A204.1 (cell line): ENCODE data around the gene MRPL10.

ENCODE experiments used
- FAIRE-seq: peaks from 2 replicates; lab custom pipeline; 2012; peaks lifted over from hg19 to GRCh38; lab: Jason Lieb, UNC

Gene MRPL10

GRCh38 chr17:47831003-47831933 lies at the start of gene MRPL10, which contains the start of gene LRRC46:
Gene MRPL10 (minus strand): TSS chr17:47831541. CDS start chr17:47831511, 30 bp downstream.
Gene LRRC46 (plus strand): TSS chr17:47831670. CDS start chr17:47831990, 320 bp downstream.
- peak; percentile 29 for FAIRE-seq

- FAIRE-seq: no peak
Observed at GRCh38 chr17:47879776-47880454, 48.6 kb upstream of the MRPL10 start.

GRCh38 chr17:47879028-47879585 lies 47.8 kb upstream of the MRPL10 start:
- no peak for FAIRE-seq

GRCh38 chr17:47878203-47879027 lies 47.1 kb upstream of the MRPL10 start:
- no peak for FAIRE-seq

GRCh38 chr17:47877368-47878034 lies 46.2 kb upstream of the MRPL10 start:
- no peak for FAIRE-seq

- no peak for FAIRE-seq
Observed at GRCh38 chr17:47875011-47875985, 44.0 kb upstream of the MRPL10 start.

- no peak for FAIRE-seq
Observed at GRCh38 chr17:47873200-47874090, 42.1 kb upstream of the MRPL10 start.

GRCh38 chr17:47872651-47873161 lies 41.4 kb upstream of the MRPL10 start:
- FAIRE-seq: no peak

- no peak for FAIRE-seq
Observed at GRCh38 chr17:47872019-47872650, 40.8 kb upstream of the MRPL10 start.

GRCh38 chr17:47871048-47871447 lies 39.7 kb upstream of the MRPL10 start:
- no peak for FAIRE-seq

- FAIRE-seq: no peak
Observed at GRCh38 chr17:47870056-47870455, 38.7 kb upstream of the MRPL10 start.

GRCh38 chr17:47869114-47869513 lies 37.8 kb upstream of the MRPL10 start:
- FAIRE-seq: no peak

GRCh38 chr17:47867813-47868533 lies 36.6 kb upstream of the MRPL10 start:
- FAIRE-seq: no peak

GRCh38 chr17:47866941-47867340 lies 35.6 kb upstream of the MRPL10 start:
- FAIRE-seq: no peak

- FAIRE-seq: no peak
Observed at GRCh38 chr17:47864791-47865216, 33.5 kb upstream of the MRPL10 start.

GRCh38 chr17:47862621-47863440 lies 31.5 kb upstream of the MRPL10 start:
- no peak for FAIRE-seq

GRCh38 chr17:47860386-47860785 lies 29.0 kb upstream of the MRPL10 start:
- no peak for FAIRE-seq
